NCI-H446 (cell line): ENCODE results near the gene FIZ1.
"Not testable (repeated sequence)": the region's sequence is repeated elsewhere in the genome, so short reads cannot be mapped to it uniquely, and the experiment has no call there.

Source experiments
- DNase-seq, 2 experiments: peaks; one replicate each; lab custom pipeline; 2025; lab: John Stamatoyannopoulos, UW

FIZ1 gene

GRCh38 chr19:55573929-55574328 is 25.4 kb downstream of the FIZ1 start:
- DNase-seq = not testable (repeated sequence)

GRCh38 chr19:55569477-55569876 is 29.8 kb downstream of the FIZ1 start:
- DNase-seq = not testable (repeated sequence)

- DNase-seq = no peak
Measured at GRCh38 chr19:55567708-55568328, 31.5 kb downstream of the FIZ1 start.

- no peak for DNase-seq
Measured at GRCh38 chr19:55566823-55567222, 32.5 kb downstream of the FIZ1 start.

- DNase-seq = peak; percentile 14 to 72
Measured at GRCh38 chr19:55563261-55563690, 36.0 kb downstream of the FIZ1 start.

- no peak for DNase-seq
Measured at GRCh38 chr19:55559684-55560083, 39.6 kb downstream of the FIZ1 start.

- no peak for DNase-seq
Measured at GRCh38 chr19:55554741-55555152, 44.6 kb downstream of the FIZ1 start.

- no peak for DNase-seq
Measured at GRCh38 chr19:55554302-55554701, 45.0 kb downstream of the FIZ1 start.

- no peak for DNase-seq
Measured at GRCh38 chr19:55553217-55554182, 45.8 kb downstream of the FIZ1 start.

- DNase-seq = no peak
Measured at GRCh38 chr19:55552620-55553019, 46.7 kb downstream of the FIZ1 start.

GRCh38 chr19:55552206-55552605 is 47.1 kb downstream of the FIZ1 start:
- no peak for DNase-seq

- no peak for DNase-seq
Measured at GRCh38 chr19:55550321-55550650, 49.0 kb downstream of the FIZ1 start.

- no peak for DNase-seq
Measured at GRCh38 chr19:55549500-55550320, 49.6 kb downstream of the FIZ1 start.

- no peak for DNase-seq
Measured at GRCh38 chr19:55546822-55547614, 52.3 kb downstream of the FIZ1 start.

GRCh38 chr19:55546011-55546410 is 53.3 kb downstream of the FIZ1 start:
- no peak for DNase-seq

- no peak for DNase-seq
Measured at GRCh38 chr19:55545443-55545842, 53.9 kb downstream of the FIZ1 start, which contains the start of gene SBK3. TSS of gene SBK3 (minus strand) at chr19:55545543. CDS start at chr19:55545543, 0 bp downstream.

GRCh38 chr19:55544776-55545439 is 54.4 kb downstream of the FIZ1 start:
- DNase-seq = no peak

- DNase-seq = no peak
Measured at GRCh38 chr19:55544014-55544413, 55.3 kb downstream of the FIZ1 start.

- no peak for DNase-seq
Measured at GRCh38 chr19:55543567-55543966, 55.8 kb downstream of the FIZ1 start.

- no peak for DNase-seq
Measured at GRCh38 chr19:55542292-55542855, 56.9 kb downstream of the FIZ1 start.
